Nephron progenitor cell (in vitro differentiated cells): Measurements from ENCODE around the gene CHIC2.
A peak's percentile ranks its signal among the peaks of the same experiment; 100 is the strongest.

ENCODE experiments used
- DNase-seq: peaks from one replicate; pipeline ENCODE4 v3.0.0; 2021
- H3K27ac Mint-ChIP-seq: 2 replicates; pipeline ENCODE4 v1.8.0; 2021; ENCODE audit warnings: mild to moderate bottlenecking, moderate library complexity, mixed read lengths
- H3K27me3 Mint-ChIP-seq: 2 replicates; pipeline ENCODE4 v1.8.0; 2021; ENCODE audit warnings: mild to moderate bottlenecking, low read depth, mixed read lengths; ENCODE audit not compliant: poor library complexity
- H3K36me3 Mint-ChIP-seq: 2 replicates; pipeline ENCODE4 v1.8.0; 2021; ENCODE audit warnings: low read depth, mixed read lengths
- H3K4me1 Mint-ChIP-seq: 2 replicates; pipeline ENCODE4 v1.8.0; 2021; ENCODE audit warnings: mixed read lengths
- H3K4me3 Mint-ChIP-seq: 2 replicates; pipeline ENCODE4 v1.8.0; 2021; ENCODE audit warnings: mild to moderate bottlenecking, moderate library complexity, mixed read lengths
- H3K9me3 Mint-ChIP-seq: 2 replicates; pipeline ENCODE4 v1.8.0; 2021; ENCODE audit warnings: mild to moderate bottlenecking, moderate library complexity, mixed read lengths
- TF ChIP-seq, protein P1 (sequence below): fragments of 200-600 bp; sonication (generic); IDR thresholded peaks from 2 replicates; pipeline ENCODE4 v1.5.0; 2021; ENCODE audit warnings: antibody characterized with exemption

The CHIC2 gene

DNA sequence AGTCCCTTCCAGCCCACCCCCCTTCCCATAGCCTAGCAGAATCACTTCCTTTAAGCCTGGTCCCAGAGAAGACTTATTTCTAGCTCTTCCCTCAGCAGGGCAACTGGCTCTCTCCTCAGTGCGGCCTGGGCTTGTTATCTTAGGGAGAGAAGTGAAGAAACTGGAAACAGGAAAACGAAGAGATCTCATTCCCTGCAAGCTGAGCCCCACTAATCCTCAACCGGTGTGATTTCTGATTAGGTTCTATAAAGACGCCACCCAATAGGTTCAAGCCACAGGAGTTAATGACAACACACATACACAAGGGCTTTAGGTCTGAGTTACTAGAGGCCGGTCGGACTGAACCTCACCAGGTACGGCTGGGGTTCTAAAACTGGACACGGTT lies 38.8 kb upstream of the CHIC2 start:
- Mint-ChIP-seq H3K4me3 (peak overlapping the region; percentile 63), H3K27me3 (peaks cover 100% of the 10 kb centered on the region), H3K27ac (no peak overlapping the region), H3K4me1 (peaks cover 55% of the 10 kb centered on the region), H3K36me3 (no peaks in the 10 kb centered on the region), H3K9me3 (no peaks in the 10 kb centered on the region)
- no peak for DNase-seq
- TF ChIP-seq, protein P1, sequence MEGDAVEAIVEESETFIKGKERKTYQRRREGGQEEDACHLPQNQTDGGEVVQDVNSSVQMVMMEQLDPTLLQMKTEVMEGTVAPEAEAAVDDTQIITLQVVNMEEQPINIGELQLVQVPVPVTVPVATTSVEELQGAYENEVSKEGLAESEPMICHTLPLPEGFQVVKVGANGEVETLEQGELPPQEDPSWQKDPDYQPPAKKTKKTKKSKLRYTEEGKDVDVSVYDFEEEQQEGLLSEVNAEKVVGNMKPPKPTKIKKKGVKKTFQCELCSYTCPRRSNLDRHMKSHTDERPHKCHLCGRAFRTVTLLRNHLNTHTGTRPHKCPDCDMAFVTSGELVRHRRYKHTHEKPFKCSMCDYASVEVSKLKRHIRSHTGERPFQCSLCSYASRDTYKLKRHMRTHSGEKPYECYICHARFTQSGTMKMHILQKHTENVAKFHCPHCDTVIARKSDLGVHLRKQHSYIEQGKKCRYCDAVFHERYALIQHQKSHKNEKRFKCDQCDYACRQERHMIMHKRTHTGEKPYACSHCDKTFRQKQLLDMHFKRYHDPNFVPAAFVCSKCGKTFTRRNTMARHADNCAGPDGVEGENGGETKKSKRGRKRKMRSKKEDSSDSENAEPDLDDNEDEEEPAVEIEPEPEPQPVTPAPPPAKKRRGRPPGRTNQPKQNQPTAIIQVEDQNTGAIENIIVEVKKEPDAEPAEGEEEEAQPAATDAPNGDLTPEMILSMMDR = no peak

DNA sequence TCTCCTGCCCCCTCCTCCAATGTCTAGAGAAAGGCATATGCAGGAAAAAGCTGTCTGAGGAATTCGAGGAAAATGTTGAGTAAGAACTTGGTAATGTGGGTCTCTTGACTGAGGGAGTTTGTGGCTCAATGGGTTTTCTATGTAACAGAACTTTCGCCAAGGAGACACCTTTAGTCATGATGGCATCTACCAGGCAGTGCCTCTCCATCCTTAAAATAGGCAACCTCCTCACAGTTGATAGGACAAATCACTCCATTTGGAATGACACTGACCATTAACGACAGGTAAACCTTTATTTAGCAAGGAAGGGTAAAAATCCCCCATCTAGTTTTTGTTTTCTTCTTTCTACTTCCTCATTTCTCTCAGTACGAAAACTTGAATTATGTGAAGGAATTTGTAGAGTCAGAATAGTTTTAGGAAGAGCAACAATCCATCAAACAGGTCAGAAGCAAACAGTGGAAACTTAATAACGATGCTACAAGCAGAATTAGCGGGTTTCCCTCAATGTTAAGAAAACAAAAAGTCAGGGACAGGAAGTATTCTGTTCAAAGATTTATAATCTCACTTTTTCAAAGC lies 38.2 kb upstream of the CHIC2 start:
- peaks cover 54% of the 10 kb centered on the region for H3K4me1 Mint-ChIP-seq
- TF ChIP-seq, protein P1 = no peak
- peaks cover 100% of the 10 kb centered on the region for H3K27me3 Mint-ChIP-seq
- H3K4me3 Mint-ChIP-seq = peak overlapping the region; percentile 63
- H3K36me3 Mint-ChIP-seq = no peaks in the 10 kb centered on the region
- no peak overlapping the region for H3K27ac Mint-ChIP-seq
- no peak for DNase-seq
- no peaks in the 10 kb centered on the region for H3K9me3 Mint-ChIP-seq

DNA sequence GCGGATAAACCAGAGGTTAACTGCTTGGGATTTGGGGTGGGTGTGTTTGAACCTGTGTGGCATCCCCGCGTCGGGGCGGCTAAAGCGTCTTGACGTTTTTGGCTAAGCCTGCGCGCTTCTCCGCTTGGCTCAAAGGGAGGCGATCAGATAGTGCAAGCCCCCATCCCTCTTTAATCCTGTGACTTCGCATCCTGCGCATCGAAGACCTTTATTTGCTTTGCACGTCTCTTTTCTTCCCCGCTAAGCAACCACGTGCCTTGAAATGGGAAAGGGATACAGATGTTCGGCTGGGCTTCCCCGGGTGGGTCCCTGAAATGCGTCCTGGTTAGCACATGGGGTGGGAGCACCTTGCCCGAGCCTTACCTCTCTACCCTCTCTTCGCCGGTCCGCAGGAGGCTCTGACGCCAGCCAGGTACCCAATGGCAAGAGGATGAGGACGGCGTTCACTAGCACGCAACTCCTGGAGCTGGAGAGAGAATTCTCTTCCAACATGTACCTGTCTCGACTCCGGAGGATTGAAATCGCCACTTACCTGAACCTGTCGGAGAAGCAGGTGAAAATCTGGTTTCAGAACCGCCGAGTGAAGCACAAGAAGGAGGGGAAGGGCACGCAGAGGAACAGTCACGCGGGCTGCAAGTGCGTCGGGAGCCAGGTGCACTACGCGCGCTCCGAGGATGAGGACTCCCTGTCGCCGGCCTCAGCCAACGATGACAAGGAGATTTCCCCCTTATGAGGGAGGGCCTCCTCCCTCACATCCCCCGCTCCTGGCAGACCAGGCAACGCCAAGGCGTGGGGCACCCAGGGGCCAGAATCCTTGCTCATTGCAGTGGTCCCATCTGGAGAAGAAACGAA lies 37.0 kb upstream of the CHIC2 start:
- Mint-ChIP-seq H3K27ac (no peak overlapping the region), H3K9me3 (no peaks in the 10 kb centered on the region), H3K4me3 (peak overlapping the region; percentile 54), H3K27me3 (peaks cover 100% of the 10 kb centered on the region), H3K4me1 (peaks cover 52% of the 10 kb centered on the region), H3K36me3 (no peaks in the 10 kb centered on the region)
- no peak for DNase-seq
- TF ChIP-seq, protein P1 = no peak

DNA sequence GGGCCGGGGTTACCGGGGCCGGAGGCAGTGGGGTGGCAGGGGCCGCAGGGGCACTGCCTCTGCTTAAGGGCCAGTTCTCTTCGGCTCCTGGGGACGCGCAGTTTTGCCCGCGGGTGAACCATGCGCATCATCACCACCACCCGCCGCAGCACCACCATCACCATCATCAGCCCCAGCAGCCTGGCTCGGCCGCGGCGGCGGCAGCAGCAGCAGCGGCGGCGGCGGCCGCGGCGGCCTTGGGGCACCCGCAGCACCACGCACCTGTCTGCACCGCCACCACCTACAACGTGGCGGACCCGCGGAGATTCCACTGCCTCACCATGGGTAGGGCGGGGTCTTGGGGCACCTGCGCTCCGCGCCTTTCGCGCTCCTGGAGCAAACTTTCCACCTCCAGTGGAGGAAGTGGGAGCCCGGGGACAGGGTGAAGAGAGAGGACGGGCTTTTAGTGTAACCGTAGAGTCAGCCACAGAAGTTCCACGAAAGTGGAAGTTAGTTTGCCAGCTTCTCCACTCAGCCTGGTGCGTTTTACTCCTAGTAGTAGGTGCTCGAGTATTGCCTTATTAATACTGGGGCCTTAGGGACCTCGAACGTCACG lies 36.3 kb upstream of the CHIC2 start:
- Mint-ChIP-seq H3K36me3 (no peaks in the 10 kb centered on the region), H3K4me1 (peaks cover 59% of the 10 kb centered on the region), H3K4me3 (peak overlapping the region; percentile 54), H3K27ac (no peak overlapping the region), H3K27me3 (peaks cover 100% of the 10 kb centered on the region), H3K9me3 (no peaks in the 10 kb centered on the region)
- peak; percentile 35 for DNase-seq
- TF ChIP-seq, protein P1 = no peak

DNA sequence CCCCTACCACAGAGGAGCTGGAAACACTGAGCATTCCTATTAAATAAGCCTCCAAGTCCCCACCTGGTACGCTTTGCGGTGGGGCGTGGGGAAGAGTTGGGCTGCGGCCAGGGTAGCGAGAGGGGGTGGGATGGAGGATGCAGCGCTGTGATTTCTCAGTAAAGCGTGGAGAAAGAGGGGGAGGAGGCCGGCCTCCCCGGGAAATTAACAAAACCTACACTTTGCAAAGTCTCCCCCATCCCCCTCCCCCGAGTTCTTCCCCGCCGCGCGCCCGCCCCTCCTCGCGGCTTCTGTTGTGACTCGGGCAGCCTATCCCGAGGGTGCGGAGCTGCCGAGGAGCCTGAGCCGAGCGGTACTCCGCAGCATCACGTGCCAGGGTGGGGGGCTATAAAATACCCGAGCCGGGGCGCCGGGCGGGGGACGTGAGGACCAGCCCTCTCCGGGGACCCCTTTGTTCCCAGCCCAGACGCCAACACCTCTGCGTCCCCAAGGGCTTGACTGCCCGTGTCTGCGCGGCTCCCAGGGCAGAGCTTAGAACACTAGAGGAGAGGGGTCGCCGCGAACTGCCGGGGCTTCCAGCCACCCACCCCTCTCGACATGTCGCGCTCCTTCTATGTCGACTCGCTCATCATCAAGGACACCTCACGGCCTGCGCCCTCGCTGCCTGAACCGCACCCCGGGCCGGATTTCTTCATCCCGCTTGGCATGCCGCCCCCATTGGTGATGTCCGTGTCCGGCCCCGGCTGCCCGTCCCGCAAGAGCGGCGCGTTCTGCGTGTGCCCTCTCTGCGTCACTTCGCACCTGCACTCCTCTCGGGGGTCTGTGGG lies 35.6 kb upstream of the CHIC2 start, which contains the start of gene GSX2:
TSS of gene GSX2 (plus strand) at position 416 of the 827 bp plus-strand sequence. CDS start at position 598, 182 bp downstream.
- H3K4me1 Mint-ChIP-seq = peaks cover 65% of the 10 kb centered on the region
- H3K36me3 Mint-ChIP-seq = no peaks in the 10 kb centered on the region
- peaks cover 100% of the 10 kb centered on the region for H3K27me3 Mint-ChIP-seq
- DNase-seq = peak; percentile 40
- peak within 1 kb of the TSS; percentile 70 for H3K4me3 Mint-ChIP-seq
- TF ChIP-seq, protein P1 = no peak
- no peak within 1 kb of the TSS for H3K27ac Mint-ChIP-seq
- H3K9me3 Mint-ChIP-seq = no peaks in the 10 kb centered on the region
